Measurements from ENCODE around the gene ILK.

Gene ILK

GRCh38 chr11:6630632-6631291 is 27.2 kb downstream of the ILK start:
- no peak overlapping the region for H3K27ac ChIP-seq (ENCODE audit: low read depth, low read length)
- no peak overlapping the region for H3K4me2 ChIP-seq (ENCODE audit: low read depth, low read length, poor library complexity, severe bottlenecking)
- TF ChIP-seq EZH2phosphoT487 (conservative IDR thresholded peaks at IDR 0.05; ENCODE audit: low read length) (no peak), CTCF (IDR thresholded peaks at IDR 0.05; ENCODE audit: insufficient read depth, low read length, poor library complexity, severe bottlenecking) (no peak)
- H3K36me3 ChIP-seq (ENCODE audit: low read length) = no peaks in the 10 kb centered on the region
- H3F3A ChIP-seq (ENCODE audit: insufficient read depth) = no peaks in the 10 kb centered on the region
- H3K9me2 ChIP-seq (replicated peaks; ENCODE audit: insufficient read depth, low read length) = no peaks in the 10 kb centered on the region
- no peak overlapping the region for H2AFZ ChIP-seq (ENCODE audit: low read depth, low read length, severe bottlenecking)
- no peak overlapping the region for H3K9ac ChIP-seq (ENCODE audit: low read length)
- no peak overlapping the region for H3K4me3 ChIP-seq (ENCODE audit: insufficient read depth, low read length, poor library complexity, severe bottlenecking)
- H3K9me3 ChIP-seq (ENCODE audit: insufficient read depth, low read length) = no peaks in the 10 kb centered on the region
- H3K27me3 ChIP-seq (ENCODE audit: low read length) = no peaks in the 10 kb centered on the region
- H3K79me2 ChIP-seq (ENCODE audit: insufficient read depth, low read length) = no peaks in the 10 kb centered on the region
- no peaks in the 10 kb centered on the region for H4K20me1 ChIP-seq (ENCODE audit: low read depth, low read length)

GRCh38 chr11:6631361-6631890 is 27.9 kb downstream of the ILK start:
- H2AFZ ChIP-seq (ENCODE audit: low read depth, low read length, severe bottlenecking) = no peak overlapping the region
- H3K36me3 ChIP-seq (ENCODE audit: low read length) = no peaks in the 10 kb centered on the region
- no peaks in the 10 kb centered on the region for H3F3A ChIP-seq (ENCODE audit: insufficient read depth)
- H3K9ac ChIP-seq (ENCODE audit: low read length) = no peak overlapping the region
- no peaks in the 10 kb centered on the region for H3K79me2 ChIP-seq (ENCODE audit: insufficient read depth, low read length)
- no peaks in the 10 kb centered on the region for H3K9me3 ChIP-seq (ENCODE audit: insufficient read depth, low read length)
- H3K27me3 ChIP-seq (ENCODE audit: low read length) = no peaks in the 10 kb centered on the region
- TF ChIP-seq EZH2phosphoT487 (conservative IDR thresholded peaks at IDR 0.05; ENCODE audit: low read length) = no peak
- TF ChIP-seq CTCF (IDR thresholded peaks at IDR 0.05; ENCODE audit: insufficient read depth, low read length, poor library complexity, severe bottlenecking) = no peak
- H3K27ac ChIP-seq (ENCODE audit: low read depth, low read length) = no peak overlapping the region
- no peaks in the 10 kb centered on the region for H4K20me1 ChIP-seq (ENCODE audit: low read depth, low read length)
- H3K4me3 ChIP-seq (ENCODE audit: insufficient read depth, low read length, poor library complexity, severe bottlenecking) = no peak overlapping the region
- no peaks in the 10 kb centered on the region for H3K9me2 ChIP-seq (replicated peaks; ENCODE audit: insufficient read depth, low read length)
- no peak overlapping the region for H3K4me2 ChIP-seq (ENCODE audit: low read depth, low read length, poor library complexity, severe bottlenecking)

GRCh38 chr11:6632116-6633073 is 28.8 kb downstream of the ILK start:
- Histone ChIP-seq H2AFZ (ENCODE audit: low read depth, low read length, severe bottlenecking) (no peak overlapping the region), H4K20me1 (ENCODE audit: low read depth, low read length) (no peaks in the 10 kb centered on the region), H3K27ac (ENCODE audit: low read depth, low read length) (no peak overlapping the region), H3K4me3 (ENCODE audit: insufficient read depth, low read length, poor library complexity, severe bottlenecking) (no peak overlapping the region), H3K4me2 (ENCODE audit: low read depth, low read length, poor library complexity, severe bottlenecking) (no peak overlapping the region), H3K79me2 (ENCODE audit: insufficient read depth, low read length) (no peaks in the 10 kb centered on the region), H3K9me3 (ENCODE audit: insufficient read depth, low read length) (no peaks in the 10 kb centered on the region), H3K27me3 (ENCODE audit: low read length) (no peaks in the 10 kb centered on the region), H3K9ac (ENCODE audit: low read length) (no peak overlapping the region), H3K36me3 (ENCODE audit: low read length) (no peaks in the 10 kb centered on the region), H3K9me2 (replicated peaks; ENCODE audit: insufficient read depth, low read length) (no peaks in the 10 kb centered on the region), H3F3A (ENCODE audit: insufficient read depth) (no peaks in the 10 kb centered on the region)
- TF ChIP-seq CTCF (IDR thresholded peaks at IDR 0.05; ENCODE audit: insufficient read depth, low read length, poor library complexity, severe bottlenecking) = no peak
- no peak for TF ChIP-seq EZH2phosphoT487 (conservative IDR thresholded peaks at IDR 0.05; ENCODE audit: low read length)
